Activated CD8-positive, alpha-beta memory T cell treated with anti-CD3 and anti-CD28 coated beads for 4 hours (primary cell): ENCODE measurements around the gene IFNA13.
"Not testable (repeated sequence)": the region's sequence is repeated elsewhere in the genome, so short reads cannot be mapped to it uniquely, and the experiment has no call there.

Source experiments
- DNase-seq, 2 donors: peaks; one replicate each; pipeline ENCODE4 v3.0.0-alpha.2; 2020; ENCODE audit warnings: low read depth in 2 of 2

IFNA13 gene

GRCh38 chr9:21367957-21368356, at the start of gene IFNA13:
Gene IFNA13 (minus strand): TSS chr9:21368057. CDS start chr9:21368010, 47 bp downstream.
- DNase-seq = no peak

DNA sequence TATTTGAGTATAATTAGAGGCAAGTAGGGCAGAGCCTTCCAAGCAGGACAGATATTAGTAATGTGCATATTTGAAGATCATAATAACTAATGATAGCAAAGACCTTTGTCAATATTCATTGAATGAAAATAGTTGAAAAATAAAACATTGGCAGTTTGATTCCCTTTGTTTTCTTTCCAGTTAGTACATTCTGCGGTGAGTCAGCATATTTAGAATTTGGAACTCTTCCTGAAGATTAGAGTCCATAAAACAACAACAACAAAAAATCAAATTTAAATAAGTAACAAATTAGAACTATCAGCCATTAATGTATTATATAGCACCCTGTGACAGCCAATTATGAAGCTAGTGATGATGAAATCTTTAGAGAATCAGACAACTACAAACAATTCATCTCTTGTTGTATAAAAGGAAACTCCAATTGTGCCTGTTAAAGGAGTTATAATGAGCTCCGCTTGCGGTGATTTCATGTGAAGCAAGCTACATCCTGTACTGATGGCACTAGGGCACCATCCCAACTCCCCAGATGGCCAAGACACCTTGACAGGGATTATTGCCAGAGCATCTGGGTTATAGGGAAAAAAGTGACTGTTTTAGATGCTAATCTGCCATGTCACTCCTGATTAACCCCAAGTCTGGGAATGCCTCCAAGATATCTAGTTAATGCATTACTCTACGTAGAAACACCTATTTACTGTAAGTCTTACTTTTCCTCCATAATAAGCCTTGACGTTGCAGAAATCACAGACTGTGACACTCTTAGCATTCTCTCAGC, 47.8 kb upstream of the IFNA13 start:
- no peak for DNase-seq

DNA sequence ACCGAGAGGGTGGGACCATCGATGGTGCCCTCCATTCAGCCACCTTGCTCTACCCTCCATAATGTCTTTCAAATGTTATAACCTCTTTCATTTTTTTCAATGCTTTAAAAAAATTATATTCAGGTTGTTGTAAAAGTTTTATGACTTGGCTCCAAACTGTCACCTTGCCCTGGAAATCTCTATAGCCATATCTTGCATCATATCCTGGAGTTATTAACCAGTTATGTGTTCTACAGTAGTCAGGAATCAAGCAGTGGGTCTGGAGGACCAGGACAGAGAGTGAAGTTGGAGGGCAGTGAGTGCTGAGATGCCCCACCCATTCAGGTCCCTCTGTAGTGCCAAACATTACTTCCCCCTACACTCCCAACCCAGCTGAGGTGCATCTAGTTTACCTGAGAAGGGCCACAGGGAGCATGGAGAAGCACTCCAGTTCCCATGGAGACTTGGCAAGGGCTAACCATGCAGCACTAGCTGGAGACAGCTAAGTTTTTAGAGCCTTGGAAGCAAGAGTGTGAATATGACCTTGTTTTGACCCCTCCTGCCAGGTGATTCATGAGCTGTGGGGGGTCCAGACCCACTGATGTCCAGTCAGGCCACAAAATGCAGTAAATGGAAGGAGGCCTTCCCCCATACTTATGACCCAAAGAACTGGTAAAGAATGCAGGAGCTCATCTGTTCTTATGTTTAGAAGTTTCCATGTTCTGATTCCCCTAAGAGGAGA, 46.5 kb upstream of the IFNA13 start:
- no peak for DNase-seq

DNA sequence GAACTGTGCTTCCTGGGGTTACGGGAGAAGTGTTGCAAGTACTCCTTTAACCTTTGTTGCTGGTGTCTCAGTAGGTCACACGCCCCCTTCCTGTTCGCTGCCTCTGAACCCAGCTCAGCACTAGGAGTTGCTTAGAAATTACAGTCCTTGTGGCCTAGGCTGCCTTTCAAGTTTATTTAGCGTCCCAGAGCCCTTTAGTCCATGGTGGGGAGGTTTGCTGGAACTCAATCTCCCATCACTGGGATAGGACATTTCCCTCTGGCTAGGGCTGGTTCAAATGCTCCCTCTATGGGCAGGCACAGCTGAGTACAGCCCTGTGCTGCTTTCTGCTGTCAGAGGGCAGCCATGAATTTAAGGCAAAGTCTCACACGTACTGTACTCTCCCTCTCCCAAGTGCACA, 45.8 kb upstream of the IFNA13 start:
- DNase-seq = no peak

GRCh38 chr9:21413151-21413550, 45.3 kb upstream of the IFNA13 start:
- no peak for DNase-seq

DNA sequence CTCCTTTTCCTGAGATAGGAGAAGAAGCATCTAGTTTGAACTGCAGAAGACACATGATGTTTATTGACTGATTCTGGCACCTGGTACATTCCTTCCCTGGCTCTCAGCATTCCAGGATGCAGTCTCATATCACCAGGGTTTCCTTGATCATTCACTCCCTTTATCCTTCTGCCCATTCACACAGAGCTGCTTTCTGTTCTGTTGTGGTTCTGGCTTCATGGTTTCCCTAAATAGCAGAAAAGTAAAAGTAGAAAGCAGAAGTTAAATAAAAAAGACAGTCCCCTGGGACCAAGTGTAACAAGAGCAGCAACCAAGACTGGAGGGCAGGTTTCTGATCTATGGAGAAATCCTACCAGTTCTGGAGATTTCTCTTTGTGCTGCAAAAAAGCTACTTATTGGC, 44.2 kb upstream of the IFNA13 start:
- DNase-seq = no peak

- DNase-seq = no peak
These were observed 41.0 kb upstream of the IFNA13 start, which contains the start of gene IFNA8 for GRCh38 chr9:21408817-21409216. Gene IFNA8 (plus strand): TSS chr9:21409117. CDS start chr9:21409177, 60 bp downstream.

DNA sequence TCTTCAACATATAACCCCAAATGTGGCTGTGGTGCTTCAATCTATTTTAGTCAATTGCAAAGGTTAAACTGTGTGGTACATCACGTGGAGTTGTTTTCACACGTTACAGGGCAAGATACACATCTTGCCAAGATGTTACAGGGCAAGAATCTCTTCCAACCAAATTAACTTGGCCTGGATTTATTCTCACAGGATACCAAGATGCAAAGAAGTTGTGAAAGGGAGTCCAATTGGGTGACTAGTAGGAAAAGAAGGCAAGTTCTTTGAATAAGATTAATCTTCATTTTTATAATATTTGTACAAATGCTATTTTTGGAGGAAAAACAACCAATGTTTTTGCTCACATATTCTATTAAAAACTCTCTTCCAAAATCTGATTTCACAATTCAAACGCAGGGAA, 36.3 kb upstream of the IFNA13 start:
- no peak for DNase-seq

- no peak for DNase-seq
These were observed 34.8 kb upstream of the IFNA13 start for GRCh38 chr9:21402386-21403251.

GRCh38 chr9:21399956-21400355, 32.1 kb upstream of the IFNA13 start:
- DNase-seq = no peak

DNA sequence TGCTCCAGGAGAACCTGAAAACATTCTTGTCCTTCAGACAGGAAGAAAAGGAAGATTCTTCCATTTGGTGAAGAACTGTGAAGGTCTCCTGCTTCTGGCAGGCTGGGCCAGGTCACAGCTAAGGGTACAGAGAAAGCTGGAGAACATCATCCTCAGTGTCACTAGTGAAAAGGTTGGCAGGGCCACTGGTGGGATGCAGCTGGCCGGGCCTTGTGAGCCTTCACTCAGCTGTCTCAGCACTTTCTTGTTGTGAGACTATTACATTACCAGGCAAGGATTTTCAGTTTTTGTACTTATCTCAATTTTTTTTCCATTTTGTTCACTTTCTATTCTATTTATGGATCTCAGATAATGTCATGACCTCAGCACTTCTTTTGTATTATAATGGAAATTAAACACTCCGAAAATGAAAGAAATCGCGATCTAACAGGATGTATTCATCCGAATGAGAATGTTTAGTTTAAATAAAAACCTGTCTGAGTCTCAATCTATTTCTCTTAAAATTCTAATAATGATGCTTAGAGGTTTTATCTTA, 31.2 kb upstream of the IFNA13 start:
- DNase-seq = no peak

GRCh38 chr9:21395778-21396717, 28.2 kb upstream of the IFNA13 start:
- peak; percentile 7 to 20 for DNase-seq

DNA sequence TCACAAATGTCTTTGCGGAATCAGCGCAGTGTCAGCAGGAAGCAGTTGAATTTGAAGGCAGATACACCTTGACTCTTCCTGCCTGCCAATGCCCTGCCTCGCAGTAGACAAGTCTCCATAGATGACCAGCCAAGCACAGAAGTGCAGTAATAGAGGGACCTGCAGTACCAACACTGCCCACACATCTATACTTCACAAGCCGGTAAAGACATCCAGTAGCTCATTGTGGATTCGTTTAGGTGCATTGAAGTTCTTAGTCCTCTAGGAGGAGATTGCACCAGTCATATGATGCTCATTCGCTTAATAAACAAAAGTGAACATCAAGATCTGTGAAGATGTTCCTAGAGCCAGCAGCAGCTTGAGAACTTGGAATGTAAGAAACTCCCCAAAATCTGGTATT, 24.4 kb upstream of the IFNA13 start:
- DNase-seq = no peak

- DNase-seq = no peak
These were observed 17.3 kb upstream of the IFNA13 start, which contains the start of gene IFNA2 for GRCh38 chr9:21385131-21385670. Gene IFNA2 (minus strand): TSS chr9:21385398. CDS start chr9:21385329, 69 bp downstream.

DNA sequence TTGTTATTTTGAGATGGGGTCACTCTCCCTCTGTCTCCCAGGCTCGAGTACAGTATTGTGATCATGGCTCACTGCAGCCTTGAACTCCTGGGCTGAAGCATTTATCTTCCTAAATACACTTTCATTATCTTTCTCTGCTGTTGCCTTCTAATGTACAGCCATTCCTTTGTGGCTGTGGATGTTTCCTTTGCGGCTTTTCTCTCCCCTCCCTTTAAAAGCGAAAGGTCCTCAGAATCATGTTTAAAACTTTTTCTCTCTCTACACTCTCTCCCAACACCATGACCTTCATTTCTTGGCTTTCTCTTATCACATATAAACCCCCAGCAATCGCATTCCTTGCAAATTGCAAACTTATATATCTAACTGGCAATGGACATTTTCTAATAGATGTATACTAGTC, 15.8 kb upstream of the IFNA13 start:
- no peak for DNase-seq

DNA sequence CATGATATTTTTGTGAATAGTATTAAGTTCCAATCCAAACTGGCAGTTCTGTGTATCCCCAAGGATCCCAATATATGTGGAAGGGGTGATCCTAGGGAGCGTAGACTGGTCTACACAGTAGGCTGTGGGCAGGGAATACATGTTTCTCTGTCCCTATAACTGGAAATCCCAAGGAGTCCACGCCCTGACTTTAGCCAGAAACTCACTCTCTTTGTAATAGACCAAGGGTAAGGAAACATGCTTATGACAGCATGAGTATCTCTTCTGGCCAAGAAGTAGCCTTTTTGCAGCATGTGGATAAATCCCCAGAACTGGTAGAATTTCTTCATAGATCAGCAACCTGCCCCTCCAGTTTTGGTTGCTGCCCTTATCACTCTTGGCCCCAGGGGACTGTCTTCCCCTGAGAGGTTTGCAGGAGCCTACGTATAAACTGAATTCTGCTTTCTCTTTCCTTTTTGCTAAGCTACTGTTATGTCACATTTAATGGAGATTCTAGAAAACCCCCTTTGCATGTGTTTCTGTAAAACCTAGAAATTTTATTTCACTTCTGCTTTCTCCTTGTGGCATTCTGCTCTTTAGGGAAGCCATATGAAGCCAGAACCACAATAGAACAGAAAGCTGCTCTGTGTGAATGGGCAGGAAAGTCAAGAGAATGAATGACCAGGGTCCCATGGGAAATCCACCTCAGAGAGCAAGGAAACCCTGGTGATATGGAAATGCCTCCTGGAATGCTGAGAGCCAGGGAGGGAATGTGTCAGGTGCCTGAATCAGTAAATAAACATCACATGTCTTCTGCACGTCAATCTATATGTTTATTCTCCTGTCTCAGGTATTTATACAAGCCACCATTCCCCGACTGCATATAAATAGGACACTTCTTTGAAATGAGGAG, 13.8 kb upstream of the IFNA13 start:
- DNase-seq = no peak

- not testable (repeated sequence) for DNase-seq
These were observed 3.6 kb upstream of the IFNA13 start for GRCh38 chr9:21371467-21371866.

DNA sequence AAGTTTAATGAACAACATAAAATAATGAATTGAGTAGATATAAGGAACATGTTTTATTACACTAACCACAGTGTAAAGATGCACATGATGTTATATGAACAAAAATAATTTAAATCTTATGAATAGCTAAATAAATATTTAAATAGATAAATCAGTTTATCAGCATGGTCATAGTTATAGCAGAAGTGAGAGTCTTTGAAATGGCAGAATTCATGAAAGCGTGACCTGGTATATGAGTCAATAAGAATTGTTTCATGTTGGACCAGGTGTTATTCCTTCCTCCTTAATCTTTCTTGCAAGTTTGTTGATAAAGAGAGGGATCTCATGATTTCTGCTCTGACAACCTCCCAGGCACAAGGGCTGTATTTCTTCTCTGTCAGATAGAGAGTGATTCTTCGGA, 688 bp downstream of the IFNA13 start:
- DNase-seq = not testable (repeated sequence)

DNA sequence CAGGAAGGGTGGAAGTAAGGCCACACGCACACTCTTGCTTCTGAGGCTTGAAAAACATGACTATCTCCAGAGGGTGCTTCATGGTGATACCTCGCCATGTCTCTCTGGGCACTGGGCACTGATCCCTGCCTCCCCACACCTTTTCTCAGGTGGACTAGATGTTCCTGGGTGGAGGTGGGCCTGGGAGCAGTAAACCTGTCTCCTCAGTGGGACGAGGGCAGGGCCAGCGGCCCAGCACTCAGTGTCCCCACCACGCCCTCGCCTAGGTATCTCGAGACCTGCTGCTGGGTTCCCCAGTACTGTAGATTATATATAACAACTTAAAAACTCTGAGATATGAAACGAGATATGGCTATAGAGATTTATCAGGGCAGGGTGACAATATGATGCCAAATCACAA, 5.6 kb downstream of the IFNA13 start:
- no peak for DNase-seq
